Adrenal gland (tissue), 5 donors: ENCODE data around the gene SLC17A7.

ENCODE experiments used
- CTCF ChIP-seq, 6 experiments: fragments of 450-650 bp in 4 of 6; fragments of 200-600 bp in 2 of 6; sonication (generic) in 1 of 6; IDR thresholded peaks; 1 replicate in 5 of 6; 2 replicates in 1 of 6; pipeline versions ENCODE4 v1.5.1 to v1.8.0; 2016 to 2021; ENCODE audit warnings: antibody characterized with exemption in 6 of 6, mild to moderate bottlenecking in 2 of 6, moderate library complexity in 1 of 6
- POLR2A ChIP-seq, 2 donors: fragments of 450-650 bp; IDR thresholded peaks; one replicate each; pipeline ENCODE4 v1.6.1; 2017; ENCODE audit warnings: antibody characterized with exemption in 2 of 2, mild to moderate bottlenecking in 2 of 2, moderate library complexity in 1 of 2
- donor health status: DM: no; HTN: no; CAD: no.

DNA sequence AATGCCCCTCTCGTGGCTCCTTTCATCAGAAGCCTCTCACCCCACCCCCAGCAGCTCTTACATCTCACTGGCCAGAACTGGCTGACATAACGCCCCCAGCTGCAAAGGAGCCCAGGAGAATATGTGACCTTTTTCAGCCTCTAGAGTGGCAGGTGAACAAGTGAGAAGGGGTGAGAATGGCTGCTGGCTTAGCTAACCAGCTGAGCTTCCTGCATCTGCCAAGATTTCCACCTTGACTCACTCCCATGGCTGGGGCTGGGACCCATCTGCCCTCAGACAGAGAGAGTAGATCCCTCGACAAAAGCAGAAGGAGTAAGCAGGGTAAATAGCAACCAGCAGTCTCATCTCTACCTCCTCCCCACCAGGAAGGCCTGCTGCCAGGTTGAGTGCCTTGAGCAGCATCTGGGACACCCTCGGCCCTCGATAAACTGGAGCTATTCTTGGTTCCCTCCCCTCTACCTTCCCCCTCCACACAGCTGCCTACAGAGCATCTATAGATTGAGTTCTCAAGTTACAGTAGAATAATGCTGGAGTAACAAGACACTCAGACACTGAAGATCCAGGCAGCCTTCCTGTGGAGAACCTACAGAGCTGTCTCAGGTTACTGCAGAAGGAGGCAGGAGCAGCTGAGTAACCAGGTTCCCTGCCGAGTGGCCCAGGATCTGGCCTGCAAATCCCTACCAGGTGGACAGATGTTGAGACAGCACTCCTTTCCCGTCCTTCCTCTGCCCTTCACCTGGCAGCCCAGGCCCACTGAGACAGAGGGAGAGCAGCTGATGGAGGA, 37.7 kb downstream of the SLC17A7 start:
- TF ChIP-seq CTCF (IDR thresholded peaks at IDR 0.05) (no peak), POLR2A (IDR thresholded peaks at IDR 0.05) (no peak)
